PC-9 (cell line): ENCODE data around the gene UBA3. TPM values are rescaled to one million over a fixed set of nuclear protein-coding genes. Genes with fewer than 3 reads are reported as not detected.
A peak's percentile ranks its signal among the peaks of the same experiment; 100 is the strongest.

Experiments
- BruUV-seq: library from RNA; stranded (reverse); fragments of 400-500 nt; replicated peaks from 2 replicates; lab custom pipeline; 2021; lab: Mats Ljungman, UMichigan
- CTCF ChIA-PET: fragments of 300-600 bp; sonication (Branson Sonifier 250); formaldehyde crosslinking; loops from one replicate; lab custom pipeline; 2022; ENCODE audit warnings: antibody characterized with exemption; lab: Charles Lee
- POLR2A ChIA-PET: fragments of 300-600 bp; sonication (Branson Sonifier 250); formaldehyde crosslinking; loops from one replicate; lab custom pipeline; 2022; ENCODE audit warnings: antibody characterized with exemption; ENCODE audit not compliant: unreplicated experiment; lab: Charles Lee
- DNase-seq, 2 experiments: peaks; one replicate each; pipeline versions ENCODE4 v3.0.0 to v3.0.0-alpha.2; 2015 to 2022; ENCODE audit warnings: mixed read lengths in 1 of 2
- H2AFZ ChIP-seq: fragments of 200-600 bp; sonication (generic); 2 replicates; pipeline ENCODE4 v1.8.1; 2017; ENCODE audit warnings: antibody characterized with exemption
- H3F3A ChIP-seq: fragments of 200-600 bp; sonication (generic); 2 replicates; pipeline ENCODE4 v1.8.1; 2017; ENCODE audit warnings: antibody characterized with exemption, mild to moderate bottlenecking, low read depth; ENCODE audit not compliant: insufficient read depth
- H3K27ac ChIP-seq: fragments of 200-600 bp; sonication (generic); 2 replicates; pipeline ENCODE4 v1.6.1; 2016; ENCODE audit warnings: mixed run types
- H3K27me3 ChIP-seq: fragments of 200-600 bp; sonication (generic); 2 replicates; pipeline ENCODE4 v1.6.1; 2016; ENCODE audit warnings: low read depth, mixed run types; ENCODE audit not compliant: insufficient read depth
- H3K36me3 ChIP-seq: fragments of 200-600 bp; sonication (generic); 2 replicates; pipeline ENCODE4 v1.6.1; 2016; ENCODE audit warnings: low read depth, mixed run types
- H3K4me1 ChIP-seq: fragments of 200-600 bp; sonication (generic); replicated peaks from 2 replicates; pipeline ENCODE4 v1.6.1; 2016; ENCODE audit warnings: mixed run types; ENCODE audit not compliant: insufficient read depth
- H3K4me2 ChIP-seq: fragments of 200-600 bp; sonication (generic); 2 replicates; pipeline ENCODE4 v1.6.1; 2017; ENCODE audit warnings: mixed run types
- H3K4me3 ChIP-seq: fragments of 200-600 bp; sonication (generic); 2 replicates; pipeline ENCODE4 v1.6.1; 2016; ENCODE audit warnings: mixed run types
- H3K79me2 ChIP-seq: fragments of 200-600 bp; sonication (generic); 2 replicates; pipeline ENCODE4 v1.6.1; 2017; ENCODE audit warnings: low read depth, mixed run types
- H3K9me2 ChIP-seq: fragments of 200-600 bp; sonication (generic); 2 replicates; pipeline ENCODE4 v1.8.1; 2017; ENCODE audit warnings: mild to moderate bottlenecking; ENCODE audit not compliant: insufficient read depth
- H3K9me3 ChIP-seq: fragments of 200-600 bp; sonication (generic); 2 replicates; pipeline ENCODE4 v1.8.1; 2016; ENCODE audit warnings: low read depth; ENCODE audit not compliant: insufficient read depth
- H4K20me1 ChIP-seq: fragments of 200-600 bp; sonication (generic); 2 replicates; pipeline ENCODE4 v1.8.1; 2017; ENCODE audit not compliant: insufficient read depth
- CTCF ChIP-seq: fragments of 200-600 bp; sonication (generic); conservative IDR thresholded peaks from 2 replicates; pipeline ENCODE4 v1.6.1; 2017; ENCODE audit warnings: mixed run types, antibody characterized with exemption, mild to moderate bottlenecking, moderate library complexity
- EZH2 ChIP-seq: fragments of 200-600 bp; sonication (generic); IDR thresholded peaks from 2 replicates; pipeline ENCODE4 v1.8.0; 2017; ENCODE audit warnings: antibody characterized with exemption, low read depth
- intact Hi-C: fragments of 100-400 bp; cut with micrococcal nuclease; formaldehyde crosslinking; loops from one replicate; pipeline ENCODE4 v1.10.0; 2022; ENCODE audit not compliant: unreplicated experiment
- total RNA-seq: library from RNA; stranded (reverse); gene quantifications from 2 replicates; pipeline ENCODE4 v1.2.3, GENCODE V29; 2021

Gene UBA3
- total RNA-seq, 1 experiment from 2014 or later, result 88.8 TPM

- H3K9me2 ChIP-seq, result no peaks in the 10 kb centered on the region
- TF ChIP-seq EZH2 (no peak), CTCF (no peak)
- H2AFZ ChIP-seq, result no peak overlapping the region
- POLR2A ChIA-PET, result interaction anchor here (0.6 to 0.7 kb wide), 2 partner anchors 27 to 29 kb away, joined by 3 to 4 read pairs; no protein-coding TSS in a partner anchor
- no peaks in the 10 kb centered on the region for H3K27me3 ChIP-seq
- H3K4me1 ChIP-seq, result peaks cover 31% of the 10 kb centered on the region
- CTCF ChIA-PET, result interaction anchor here (0.6 to 1.1 kb wide), 3 partner anchors 11 to 305 kb away, joined by 3 to 7 read pairs (median 3); no protein-coding TSS in a partner anchor
- DNase-seq, result peak; percentile 61 to 93
- peak overlapping the region; percentile 82 for H3K4me2 ChIP-seq
- peaks cover 27% of the 10 kb centered on the region for H3F3A ChIP-seq
- H3K4me3 ChIP-seq, result peak overlapping the region; percentile 34; the same call in 1 of the 2 replicates
- H3K9me3 ChIP-seq, result no peaks in the 10 kb centered on the region
- H4K20me1 ChIP-seq, result no peaks in the 10 kb centered on the region
- peak overlapping the region; percentile 87 for H3K27ac ChIP-seq
- no peaks in the 10 kb centered on the region for H3K79me2 ChIP-seq
- intact Hi-C loops, result loop anchor here (1.0 to 5.0 kb wide), 3 partner anchors 33 to 85 kb away; partner anchors contain the start of genes ARL6IP5 and TMF1
- no peaks in the 10 kb centered on the region for H3K36me3 ChIP-seq
- no TSS peak for BruUV-seq
Observed at GRCh38 chr3:69116897-69117296, 36.7 kb upstream of the UBA3 start.

- H3K9me2 ChIP-seq, result no peaks in the 10 kb centered on the region
- peak overlapping the region; percentile 32; the same call in 1 of the 2 replicates for H3K4me3 ChIP-seq
- peak overlapping the region; percentile 82 for H3K4me2 ChIP-seq
- no TSS peak for BruUV-seq
- no peaks in the 10 kb centered on the region for H4K20me1 ChIP-seq
- DNase-seq, result no peak
- no peaks in the 10 kb centered on the region for H3K9me3 ChIP-seq
- TF ChIP-seq EZH2, result no peak
- no peak for TF ChIP-seq CTCF
- no peaks in the 10 kb centered on the region for H3K27me3 ChIP-seq
- peaks cover 27% of the 10 kb centered on the region for H3F3A ChIP-seq
- no peaks in the 10 kb centered on the region for H3K36me3 ChIP-seq
- intact Hi-C loops, result loop anchor here (5.0 kb wide), 1 partner anchor 86 kb away; no protein-coding TSS in a partner anchor
- H2AFZ ChIP-seq, result no peak overlapping the region
- POLR2A ChIA-PET, result no interaction called here
- H3K79me2 ChIP-seq, result no peaks in the 10 kb centered on the region
- H3K27ac ChIP-seq, result peak overlapping the region; percentile 87
- CTCF ChIA-PET, result interaction anchor here (1.1 kb wide), 1 partner anchor 12 kb away, joined by 3 read pairs; no protein-coding TSS in a partner anchor
- H3K4me1 ChIP-seq, result peaks cover 31% of the 10 kb centered on the region
Observed at GRCh38 chr3:69116162-69116561, 36.0 kb upstream of the UBA3 start.

- POLR2A ChIA-PET, result no interaction called here
- CTCF ChIA-PET, result no interaction called here
Observed at GRCh38 chr3:69115731-69116130, 35.6 kb upstream of the UBA3 start.

More at GRCh38 chr3:69115731-69116130, 35.6 kb upstream of the UBA3 start:
- BruUV-seq, result no TSS peak
- TF ChIP-seq EZH2 (no peak), CTCF (no peak)
- no peaks in the 10 kb centered on the region for H3K79me2 ChIP-seq
- peak overlapping the region; percentile 82 for H3K4me2 ChIP-seq
- no peak overlapping the region for H2AFZ ChIP-seq
- peaks cover 31% of the 10 kb centered on the region for H3K4me1 ChIP-seq
- H3K36me3 ChIP-seq, result no peaks in the 10 kb centered on the region
- no peak for DNase-seq
- no peaks in the 10 kb centered on the region for H4K20me1 ChIP-seq
- H3K4me3 ChIP-seq, result no peak overlapping the region
- intact Hi-C loops, result loop anchor here (5.0 kb wide), 1 partner anchor 87 kb away; no protein-coding TSS in a partner anchor
- peaks cover 27% of the 10 kb centered on the region for H3F3A ChIP-seq
- no peaks in the 10 kb centered on the region for H3K27me3 ChIP-seq
- peak overlapping the region; percentile 87 for H3K27ac ChIP-seq
- no peaks in the 10 kb centered on the region for H3K9me2 ChIP-seq
- H3K9me3 ChIP-seq, result no peaks in the 10 kb centered on the region
